Fibroblast of pulmonary artery (primary cell): ENCODE measurements around the gene DGCR6.
"Not testable (repeated sequence)": the region's sequence is repeated elsewhere in the genome, so short reads cannot be mapped to it uniquely, and the experiment has no call there.

Source experiments
- DNase-seq: peaks from one replicate; pipeline ENCODE4 v3.0.0-alpha.2; 2010; ENCODE audit warnings: low read depth
- H3K4me3 ChIP-seq: replicated peaks from 2 replicates; pipeline ENCODE4 v1.5.1; 2011; ENCODE audit warnings: low read depth, mild to moderate bottlenecking, control low read depth, low read length, moderate library complexity
- CTCF ChIP-seq: IDR thresholded peaks from 2 replicates; pipeline ENCODE4 v1.5.1; 2011; ENCODE audit warnings: mild to moderate bottlenecking, control low read depth, low read length, inconsistent platforms; ENCODE audit errors: missing control alignments

Gene DGCR6

GRCh38 chr22:18909556-18909955 is 3.4 kb downstream of the DGCR6 start:
- DNase-seq, result no peak
- TF ChIP-seq CTCF, result no peak
- H3K4me3 ChIP-seq, result no peak overlapping the region

- H3K4me3 ChIP-seq, DNase-seq: not testable (repeated sequence)
Measured at GRCh38 chr22:18911535-18911934, 5.4 kb downstream of the DGCR6 start.

- DNase-seq, H3K4me3 ChIP-seq: not testable (repeated sequence)
Measured at GRCh38 chr22:18912264-18912946, 6.3 kb downstream of the DGCR6 start.

GRCh38 chr22:18914558-18914957 is 8.4 kb downstream of the DGCR6 start:
- H3K4me3 ChIP-seq, result not testable (repeated sequence)

GRCh38 chr22:18915550-18915949 is 9.4 kb downstream of the DGCR6 start:
- H3K4me3 ChIP-seq, DNase-seq: not testable (repeated sequence)

More at GRCh38 chr22:18914558-18914957, 8.4 kb downstream of the DGCR6 start:
- DNase-seq, result not testable (repeated sequence)

GRCh38 chr22:18917818-18918217 is 11.7 kb downstream of the DGCR6 start:
- not testable (repeated sequence) for H3K4me3 ChIP-seq, DNase-seq

- not testable (repeated sequence) for DNase-seq, H3K4me3 ChIP-seq
Measured at GRCh38 chr22:18920257-18920902, 14.3 kb downstream of the DGCR6 start.

- no peak for DNase-seq
- no peak for TF ChIP-seq CTCF
- H3K4me3 ChIP-seq, result no peak overlapping the region
Measured at GRCh38 chr22:18925368-18926064, 19.4 kb downstream of the DGCR6 start.

- no peak overlapping the region for H3K4me3 ChIP-seq
- no peak for TF ChIP-seq CTCF
- no peak for DNase-seq
Measured at GRCh38 chr22:18927020-18927419, 20.9 kb downstream of the DGCR6 start.

- DNase-seq, result no peak
- H3K4me3 ChIP-seq, result no peak overlapping the region
- no peak for TF ChIP-seq CTCF
Measured at GRCh38 chr22:18927573-18927972, 21.5 kb downstream of the DGCR6 start.
